Measurements from ENCODE around the gene CATSPERZ. TPM values are rescaled to one million over a fixed set of nuclear protein-coding genes. Genes with fewer than 3 reads are reported as not detected.

The CATSPERZ gene
- total and polyA plus RNA-seq, 9 of the 15 experiments (the other 6 are each of a cell fraction or from before 2014, with no cell fraction given), result 0.86 to 8.5 (median 3.5) TPM

- TF ChIP-seq ETS2 (tag; IDR thresholded peaks at IDR 0.05; ENCODE audit: borderline replicate concordance, poor library complexity, severe bottlenecking) (no peak), MECOM (CRISPR knock-in tag; IDR thresholded peaks at IDR 0.05) (0 out of 2 replicates have a peak, but pooled peaks have one; percentile 4), MLLT1 (IDR thresholded peaks at IDR 0.05) (peak in 1 of 2 experiments; percentile 63; a peak in 3 of 4 replicates), HDAC8 (tag; IDR thresholded peaks at IDR 0.05) (no peak), MEIS2 (IDR thresholded peaks at IDR 0.05; ENCODE audit: partially characterized antibody) (no peak), TSC22D4 (tag; IDR thresholded peaks at IDR 0.05) (no peak), BCL6 (CRISPR knock-in tag; IDR thresholded peaks at IDR 0.05) (no peak), MYC (IDR thresholded peaks at IDR 0.05; ENCODE audit: low read depth, low read length) (peak; percentile 94), MYC (CRISPR knock-in tag; IDR thresholded peaks at IDR 0.05; ENCODE audit: borderline replicate concordance, low read depth) (peak; percentile 91; the same call in 1 of the 2 replicates), EGR1 (conservative IDR thresholded peaks at IDR 0.05) (no peak), ZNF24 (IDR thresholded peaks at IDR 0.05) (peak; percentile 28; the same call in 1 of the 2 replicates), CREB3 (tag; conservative IDR thresholded peaks at IDR 0.05; ENCODE audit: low read depth) (no peak), CBX3 (IDR thresholded peaks at IDR 0.05; ENCODE audit: borderline replicate concordance in 1 of 2, low read length in 2 of 2) (no peak), TARDBP (IDR thresholded peaks at IDR 0.05) (peak; percentile 73; the same call in 1 of the 2 replicates), RBM17 (IDR thresholded peaks at IDR 0.05; ENCODE audit: borderline replicate concordance, low read depth, low read length) (no peak), ZFP1 (CRISPR knock-in tag; IDR thresholded peaks at IDR 0.05) (no peak), CEBPG (CRISPR knock-in tag; IDR thresholded peaks at IDR 0.05) (no peak; the same call in 1 of the 2 replicates), CEBPG (tag; conservative IDR thresholded peaks at IDR 0.05 in 1 of 2, IDR thresholded peaks at IDR 0.05 in 1 of 2) (no peak), BACH1 (tag; IDR thresholded peaks at IDR 0.05) (no peak), GATAD2A (IDR thresholded peaks at IDR 0.05) (no peak)
- TF ChIP-seq, protein P1, sequence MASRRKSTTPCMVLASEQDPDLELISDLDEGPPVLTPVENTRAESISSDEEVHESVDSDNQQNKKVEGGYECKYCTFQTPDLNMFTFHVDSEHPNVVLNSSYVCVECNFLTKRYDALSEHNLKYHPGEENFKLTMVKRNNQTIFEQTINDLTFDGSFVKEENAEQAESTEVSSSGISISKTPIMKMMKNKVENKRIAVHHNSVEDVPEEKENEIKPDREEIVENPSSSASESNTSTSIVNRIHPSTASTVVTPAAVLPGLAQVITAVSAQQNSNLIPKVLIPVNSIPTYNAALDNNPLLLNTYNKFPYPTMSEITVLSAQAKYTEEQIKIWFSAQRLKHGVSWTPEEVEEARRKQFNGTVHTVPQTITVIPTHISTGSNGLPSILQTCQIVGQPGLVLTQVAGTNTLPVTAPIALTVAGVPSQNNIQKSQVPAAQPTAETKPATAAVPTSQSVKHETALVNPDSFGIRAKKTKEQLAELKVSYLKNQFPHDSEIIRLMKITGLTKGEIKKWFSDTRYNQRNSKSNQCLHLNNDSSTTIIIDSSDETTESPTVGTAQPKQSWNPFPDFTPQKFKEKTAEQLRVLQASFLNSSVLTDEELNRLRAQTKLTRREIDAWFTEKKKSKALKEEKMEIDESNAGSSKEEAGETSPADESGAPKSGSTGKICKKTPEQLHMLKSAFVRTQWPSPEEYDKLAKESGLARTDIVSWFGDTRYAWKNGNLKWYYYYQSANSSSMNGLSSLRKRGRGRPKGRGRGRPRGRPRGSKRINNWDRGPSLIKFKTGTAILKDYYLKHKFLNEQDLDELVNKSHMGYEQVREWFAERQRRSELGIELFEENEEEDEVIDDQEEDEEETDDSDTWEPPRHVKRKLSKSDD (conservative IDR thresholded peaks at IDR 0.05; ENCODE audit: low read length), result no peak
- TF ChIP-seq, protein P2, sequence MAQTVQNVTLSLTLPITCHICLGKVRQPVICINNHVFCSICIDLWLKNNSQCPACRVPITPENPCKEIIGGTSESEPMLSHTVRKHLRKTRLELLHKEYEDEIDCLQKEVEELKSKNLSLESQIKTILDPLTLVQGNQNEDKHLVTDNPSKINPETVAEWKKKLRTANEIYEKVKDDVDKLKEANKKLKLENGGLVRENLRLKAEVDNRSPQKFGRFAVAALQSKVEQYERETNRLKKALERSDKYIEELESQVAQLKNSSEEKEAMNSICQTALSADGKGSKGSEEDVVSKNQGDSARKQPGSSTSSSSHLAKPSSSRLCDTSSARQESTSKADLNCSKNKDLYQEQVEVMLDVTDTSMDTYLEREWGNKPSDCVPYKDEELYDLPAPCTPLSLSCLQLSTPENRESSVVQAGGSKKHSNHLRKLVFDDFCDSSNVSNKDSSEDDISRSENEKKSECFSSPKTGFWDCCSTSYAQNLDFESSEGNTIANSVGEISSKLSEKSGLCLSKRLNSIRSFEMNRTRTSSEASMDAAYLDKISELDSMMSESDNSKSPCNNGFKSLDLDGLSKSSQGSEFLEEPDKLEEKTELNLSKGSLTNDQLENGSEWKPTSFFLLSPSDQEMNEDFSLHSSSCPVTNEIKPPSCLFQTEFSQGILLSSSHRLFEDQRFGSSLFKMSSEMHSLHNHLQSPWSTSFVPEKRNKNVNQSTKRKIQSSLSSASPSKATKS (CRISPR knock-in tag; IDR thresholded peaks at IDR 0.05), result no peak
These were observed 4.3 kb downstream of the CATSPERZ start (continued) for GRCh38 chr11:64304316-64305072.
